ENCODE measurements around the gene LHFPL4.

- TF ChIP-seq CTBP1 (IDR thresholded peaks at IDR 0.05; ENCODE audit: borderline replicate concordance) (no peak), SP1 (IDR thresholded peaks at IDR 0.05) (no peak), FOXA1 (IDR thresholded peaks at IDR 0.05) (no peak), ELF4 (IDR thresholded peaks at IDR 0.05) (no peak), TARDBP (IDR thresholded peaks at IDR 0.05) (no peak), HDGF (IDR thresholded peaks at IDR 0.05; ENCODE audit: borderline replicate concordance) (no peak), L3MBTL2 (conservative IDR thresholded peaks at IDR 0.05) (no peak)
These were observed 28.7 kb upstream of the LHFPL4 start for GRCh38 chr3:9582332-9582731.
